H4 (cell line): Measurements from ENCODE around the gene CLN3. TPM values are rescaled to one million over a fixed set of nuclear protein-coding genes. Genes with fewer than 3 reads are reported as not detected.
"Not testable (repeated sequence)": the region's sequence is repeated elsewhere in the genome, so short reads cannot be mapped to it uniquely, and the experiment has no call there.

Experiments used
- DNase-seq: peaks from one replicate; pipeline ENCODE4 v3.0.0-alpha.2; 2015; ENCODE audit warnings: low spot score
- total RNA-seq: library from RNA; depleted of rRNA; stranded (reverse); fragments of >200 nt; shearing (Covaris generic); gene quantifications from 2 replicates; pipeline ENCODE4 v1.2.3, GENCODE V29; 2014; rRNA removed

Gene CLN3
- total RNA-seq, 1 experiment from 2014 or later: 15.4 TPM

DNA sequence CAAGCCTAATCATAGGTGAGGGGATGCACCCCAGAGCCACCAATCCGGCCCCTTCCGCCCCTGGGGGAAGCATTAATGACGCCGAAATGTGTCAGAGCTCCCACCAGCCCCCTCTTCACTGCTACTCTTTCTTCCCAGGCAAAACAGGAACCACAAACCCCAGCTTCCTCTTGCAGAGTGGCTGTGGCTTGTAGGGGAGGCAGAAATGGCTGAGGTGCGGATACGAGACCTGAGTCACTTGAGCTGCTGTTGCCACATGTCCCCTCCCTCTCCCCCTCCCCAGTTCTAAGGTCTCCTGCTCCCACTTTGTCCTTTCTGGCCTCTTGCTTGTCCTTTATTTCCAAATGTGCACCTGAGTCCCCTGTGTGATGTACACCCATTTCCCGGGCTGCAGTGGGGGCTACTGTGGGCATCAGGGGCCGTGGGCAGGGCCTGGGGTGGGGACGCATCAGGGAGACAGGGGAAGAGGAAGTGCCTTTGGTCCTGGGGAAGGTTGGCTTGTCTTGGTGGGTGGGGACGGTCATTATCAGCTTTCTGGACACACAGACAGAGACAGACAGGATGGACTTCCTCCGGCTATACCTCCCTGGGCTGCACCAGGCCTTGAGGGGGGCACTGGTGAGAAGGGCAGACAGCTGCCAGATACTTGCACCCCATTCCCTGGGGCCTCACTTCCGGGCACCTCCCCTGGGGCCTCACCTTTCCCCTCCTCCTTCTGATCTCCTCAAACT, 2.4 kb upstream of the CLN3 start, which contains the start of gene APOBR:
Gene APOBR (plus strand): TSS at position 523 of the 731 bp plus-strand sequence. CDS start 39 bp downstream, at position 562.
- DNase-seq: no peak

DNA sequence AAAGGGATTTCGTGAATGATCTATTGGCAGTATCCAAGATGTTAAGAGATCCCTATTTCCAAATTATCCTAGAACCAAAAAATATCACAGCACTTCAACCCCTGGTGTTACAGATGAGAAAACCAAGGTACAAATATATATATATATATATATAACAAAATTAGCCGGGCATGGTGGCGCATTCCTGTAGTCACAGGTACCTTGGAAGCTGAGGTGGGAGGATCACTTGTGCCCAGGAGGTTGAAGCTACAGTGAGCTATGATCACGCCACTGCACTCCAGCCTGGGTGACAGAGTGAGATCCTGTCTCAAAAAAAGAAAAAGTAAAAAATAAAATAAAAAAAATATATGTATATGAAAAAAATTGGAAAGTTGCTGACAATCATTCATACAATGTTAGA, 637 bp upstream of the CLN3 start:
- no peak for DNase-seq

DNA sequence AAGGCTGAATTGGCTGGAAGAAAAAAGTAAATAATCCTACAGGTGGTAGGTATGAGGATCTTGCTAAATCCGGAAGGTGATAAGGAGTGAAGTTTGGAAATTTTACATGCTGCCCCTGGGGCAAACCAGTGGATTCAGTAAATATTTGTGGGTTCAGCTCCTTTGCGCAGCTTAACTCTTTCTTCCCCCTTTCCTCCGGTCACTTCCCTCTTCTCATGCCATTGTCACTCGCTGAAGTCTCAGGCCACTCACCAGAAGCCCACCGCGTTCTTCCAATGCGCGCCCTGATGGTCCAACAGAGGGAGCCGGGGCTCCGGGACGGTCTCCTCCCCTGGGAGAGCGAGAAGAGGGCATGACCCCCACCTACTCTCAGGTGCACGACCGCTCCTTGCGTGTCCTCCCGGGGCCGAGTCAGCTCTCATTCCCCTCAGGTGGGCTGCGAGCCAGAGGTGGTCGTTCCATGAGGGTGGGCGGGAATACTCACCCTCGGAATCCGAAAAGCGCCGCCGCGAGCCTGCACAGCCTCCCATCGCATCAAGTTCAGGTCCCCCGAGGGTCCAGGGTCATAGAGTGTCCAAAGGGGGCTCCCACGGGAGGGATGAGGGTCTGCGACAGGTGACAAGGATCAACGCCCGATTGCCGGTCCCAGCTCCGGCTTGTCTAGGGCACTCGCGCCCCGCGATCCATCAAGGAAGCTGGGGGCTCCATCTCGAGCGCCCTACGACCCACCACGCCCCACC, 474 bp downstream of the CLN3 start:
- DNase-seq: no peak

DNA sequence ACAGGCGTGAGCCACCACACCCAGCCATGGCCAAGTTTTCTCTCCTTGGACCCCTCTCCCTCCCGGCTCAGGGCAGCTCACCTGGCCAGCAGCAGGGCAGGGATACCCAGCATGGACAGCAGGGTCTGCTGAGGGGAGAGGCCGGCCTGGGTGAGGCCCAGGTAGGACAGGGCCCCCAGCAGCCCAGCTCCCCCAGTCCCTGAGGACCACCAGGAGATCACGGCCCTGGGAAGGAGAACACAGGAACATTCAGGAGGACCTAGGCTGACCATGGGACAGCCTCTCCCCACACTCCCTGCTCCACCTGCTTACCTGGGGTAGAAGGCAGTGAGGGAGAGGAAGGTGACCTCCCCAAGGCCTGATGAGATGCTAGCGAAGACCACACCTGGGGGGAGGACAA, 5.6 kb downstream of the CLN3 start:
- no peak for DNase-seq

DNA sequence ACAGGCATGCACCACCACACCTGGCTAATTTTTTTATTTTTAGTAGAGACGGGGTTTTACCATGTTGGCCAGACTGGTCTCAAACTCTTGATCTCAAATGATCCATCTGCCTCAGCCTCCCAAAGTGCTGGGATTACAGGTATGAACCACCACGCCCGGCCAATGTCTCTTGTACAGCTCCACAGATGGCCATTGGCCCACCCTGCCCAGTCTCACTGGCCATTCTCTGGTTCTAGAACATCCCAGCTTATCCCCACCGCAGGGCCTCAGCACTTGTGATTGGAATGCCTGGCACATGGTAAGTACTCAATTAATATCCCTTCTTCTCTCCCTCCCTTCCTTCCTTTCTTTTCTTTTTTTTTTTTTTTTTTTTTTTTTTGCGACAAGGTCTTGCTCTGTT, 8.5 kb downstream of the CLN3 start:
- not testable (repeated sequence) for DNase-seq

DNA sequence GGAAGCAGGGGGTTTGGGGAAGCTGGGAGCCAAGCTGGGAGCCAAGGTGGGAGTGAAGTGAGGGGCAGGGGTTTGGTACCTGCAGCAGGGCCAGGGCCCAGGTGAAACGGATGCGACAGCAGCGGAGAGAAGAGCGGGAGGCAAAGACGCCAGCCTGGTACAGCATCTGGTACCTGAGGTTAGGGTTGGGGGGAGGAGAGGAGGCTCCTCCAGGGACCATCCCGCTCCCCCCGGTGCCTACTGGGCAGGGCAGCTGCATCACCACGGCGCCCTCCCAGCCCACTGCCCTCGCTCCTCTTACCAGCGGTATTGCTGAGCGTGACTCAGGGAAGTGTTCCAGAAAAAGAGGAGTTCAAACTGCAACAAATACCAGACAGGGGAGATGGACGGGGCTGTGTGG, 9.8 kb downstream of the CLN3 start:
- no peak for DNase-seq

DNA sequence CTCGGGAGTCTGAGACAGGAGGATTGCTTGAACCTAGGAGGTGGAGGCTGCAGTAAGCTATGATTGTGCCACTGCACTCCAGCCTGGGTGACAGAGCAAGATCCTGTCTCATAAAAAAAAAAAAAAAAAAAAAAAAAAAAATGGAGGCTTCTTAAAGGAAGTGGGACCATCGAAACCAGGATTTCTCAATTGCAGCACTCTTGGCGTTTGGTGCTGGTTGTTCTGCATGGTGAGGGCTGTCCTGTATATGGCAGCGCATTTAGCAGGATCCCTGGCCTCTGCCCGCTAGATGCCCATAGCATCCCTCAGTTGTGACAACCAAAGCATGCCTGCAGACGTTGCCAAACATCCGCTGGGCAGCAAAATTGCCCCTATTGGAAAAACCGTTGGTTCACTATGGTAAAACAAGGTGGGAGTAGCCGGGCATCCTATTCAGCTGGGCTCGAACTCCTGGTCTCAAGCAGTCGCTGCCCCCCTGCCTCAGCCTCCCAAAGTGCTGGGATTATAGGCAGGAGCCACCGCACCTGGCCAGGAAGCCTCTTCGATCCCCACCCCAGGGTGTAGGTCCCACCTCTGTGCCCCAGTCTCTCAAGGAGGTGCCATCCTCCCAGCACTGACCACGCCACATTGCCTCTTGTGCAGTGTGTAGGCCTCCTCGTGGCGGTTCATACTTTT, 13.2 kb downstream of the CLN3 start:
- DNase-seq: no peak

DNA sequence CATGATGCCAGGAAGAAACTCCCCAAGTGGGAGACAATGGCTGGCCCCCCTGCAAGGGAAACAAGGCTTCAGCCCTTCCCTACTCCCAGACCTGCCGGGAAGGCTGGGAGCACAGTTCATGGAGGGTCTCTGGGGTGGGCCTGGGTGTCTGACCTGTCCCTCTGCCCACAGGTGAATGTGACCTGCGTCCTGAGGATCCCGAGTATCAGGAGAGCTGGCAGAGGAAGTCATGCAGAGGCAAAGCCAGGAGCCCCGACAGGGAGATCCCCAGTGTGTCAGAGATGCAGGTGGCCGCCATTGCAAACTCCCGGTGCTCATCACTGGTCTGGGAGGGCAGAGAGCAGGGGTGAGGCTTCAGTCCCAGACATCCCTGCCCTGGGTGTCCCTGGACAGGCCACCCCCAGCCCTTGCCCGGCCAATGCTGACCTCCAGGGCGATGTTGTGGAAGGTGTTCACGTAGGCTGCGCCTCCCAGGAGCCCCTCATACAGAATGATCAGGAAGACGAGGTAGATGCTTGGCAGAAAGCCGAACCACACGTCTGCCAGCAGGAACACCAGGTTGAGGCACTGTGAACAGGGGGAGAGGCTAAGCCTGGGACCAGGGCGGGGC, 14.5 kb downstream of the CLN3 start:
- no peak for DNase-seq

DNA sequence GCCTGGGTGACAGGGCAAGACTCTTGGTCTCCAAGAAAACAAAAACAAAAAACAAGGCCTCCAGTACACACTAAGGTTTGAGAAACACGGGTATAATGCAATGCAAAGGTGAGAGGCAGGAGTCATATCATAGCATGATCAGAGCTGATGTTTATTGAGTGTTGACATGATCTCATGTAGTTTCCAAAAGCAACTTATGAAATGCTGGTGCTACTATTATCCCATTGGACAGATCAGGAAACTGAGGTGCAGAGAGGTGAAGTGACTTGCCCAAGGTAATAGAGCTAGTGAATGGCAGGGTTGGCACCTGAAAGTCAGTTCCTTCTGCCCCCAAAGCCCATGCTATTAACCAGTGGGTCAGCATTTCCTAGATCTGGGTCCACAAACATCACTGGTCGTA, 16.7 kb downstream of the CLN3 start:
- no peak for DNase-seq

DNA sequence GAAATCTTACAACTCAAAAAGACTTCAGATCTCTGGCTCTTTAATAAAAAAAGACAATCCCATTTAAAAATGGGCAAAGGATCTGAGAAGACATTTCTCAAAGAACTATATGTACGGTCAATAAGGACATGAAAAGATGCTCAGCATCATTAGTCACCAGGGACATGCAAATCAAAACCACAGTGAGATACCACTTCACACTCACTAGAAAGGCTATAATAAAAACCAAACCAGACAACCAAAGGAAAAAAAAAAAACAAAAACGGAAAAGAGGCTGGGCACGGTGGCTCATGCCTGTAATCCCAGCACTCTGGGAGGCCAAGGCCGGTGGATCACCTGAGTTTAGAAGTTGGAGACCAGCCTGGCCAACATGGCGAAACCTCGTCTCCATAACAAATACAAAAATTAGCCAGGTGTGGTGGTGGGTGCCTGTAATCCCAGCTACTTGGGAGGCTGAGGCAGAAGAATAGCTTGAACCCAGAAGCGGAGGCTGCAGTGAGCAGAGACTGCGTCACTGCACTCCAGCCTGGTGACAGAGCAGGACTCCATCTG, 18.1 kb downstream of the CLN3 start:
- DNase-seq: no peak

DNA sequence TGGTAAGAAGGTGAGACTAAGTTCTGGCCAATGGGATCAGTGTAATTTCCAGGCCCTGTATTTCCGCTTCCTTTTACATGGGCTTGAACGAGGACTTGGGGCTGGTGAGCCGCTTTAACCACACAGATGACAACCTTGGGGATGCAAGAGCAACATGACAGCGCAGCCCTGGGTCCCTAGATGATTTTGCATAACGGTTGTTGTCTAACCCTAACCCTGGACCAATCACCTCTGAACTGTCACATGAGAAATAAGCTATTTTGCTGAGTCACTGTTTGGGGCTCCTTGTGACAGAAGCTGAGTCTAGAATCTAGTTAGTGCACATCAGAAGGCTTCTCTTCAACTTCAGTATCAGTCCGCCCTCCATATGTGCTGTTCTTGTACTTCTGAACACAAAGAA, 44.8 kb downstream of the CLN3 start:
- not testable (repeated sequence) for DNase-seq

DNA sequence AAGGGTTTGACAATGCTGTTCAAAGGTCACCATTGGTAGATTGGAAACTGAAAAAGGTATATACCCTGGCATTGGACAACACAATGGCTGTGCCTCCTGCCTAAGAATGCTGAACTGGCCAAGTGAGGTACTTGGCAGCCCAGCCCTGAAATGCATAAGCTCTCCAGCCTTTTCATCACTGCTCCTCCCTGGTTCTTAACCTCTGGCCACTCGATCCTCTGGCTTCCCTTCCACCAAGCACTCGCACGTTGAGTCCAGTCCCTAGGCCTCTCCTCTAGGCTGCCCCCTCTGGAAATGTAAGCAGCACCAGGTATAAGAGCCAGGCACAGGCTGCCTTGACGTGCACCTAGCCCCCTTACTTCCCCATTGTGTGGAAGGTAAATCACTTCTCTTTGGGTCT, 45.5 kb downstream of the CLN3 start:
- not testable (repeated sequence) for DNase-seq

DNA sequence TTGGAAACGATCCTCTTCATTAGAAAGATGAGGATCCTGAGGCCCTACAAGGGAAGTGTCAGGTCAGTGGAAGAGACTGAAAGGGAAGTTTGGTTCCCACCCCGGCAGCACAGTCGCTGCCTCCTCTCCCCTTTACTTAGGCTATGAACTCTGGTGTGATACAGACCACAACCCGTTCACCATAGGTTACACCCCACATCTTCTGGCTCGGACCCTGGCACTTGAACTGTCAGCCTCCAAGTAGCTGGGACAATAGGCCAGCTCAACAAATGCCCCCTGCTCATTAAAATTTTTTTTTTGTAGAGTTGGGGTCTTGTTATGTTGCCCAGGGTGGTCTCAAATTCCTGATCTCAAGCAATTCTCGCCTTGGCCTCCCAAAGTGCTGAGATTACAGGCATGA, 47.9 kb downstream of the CLN3 start:
- not testable (repeated sequence) for DNase-seq

DNA sequence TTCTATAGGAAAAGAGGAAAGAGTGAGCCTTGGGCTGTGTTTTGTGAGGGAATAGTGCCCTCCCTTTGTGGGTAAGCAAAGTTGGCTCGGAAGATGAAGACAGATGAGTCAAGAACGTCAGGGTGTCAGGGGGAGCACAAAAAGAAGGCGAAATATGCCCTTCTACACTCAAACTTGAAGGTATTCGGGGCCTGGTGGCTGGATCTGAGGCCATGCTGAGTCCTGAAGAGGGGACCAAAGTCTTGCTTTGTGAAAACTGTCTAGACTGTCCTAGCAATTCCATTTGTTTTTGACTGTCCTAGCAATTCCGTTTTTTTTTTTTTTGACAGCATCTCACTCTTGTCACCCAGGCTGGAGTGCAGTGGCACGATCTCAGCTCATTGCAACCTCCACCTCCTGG, 53.0 kb downstream of the CLN3 start:
- DNase-seq: not testable (repeated sequence)

DNA sequence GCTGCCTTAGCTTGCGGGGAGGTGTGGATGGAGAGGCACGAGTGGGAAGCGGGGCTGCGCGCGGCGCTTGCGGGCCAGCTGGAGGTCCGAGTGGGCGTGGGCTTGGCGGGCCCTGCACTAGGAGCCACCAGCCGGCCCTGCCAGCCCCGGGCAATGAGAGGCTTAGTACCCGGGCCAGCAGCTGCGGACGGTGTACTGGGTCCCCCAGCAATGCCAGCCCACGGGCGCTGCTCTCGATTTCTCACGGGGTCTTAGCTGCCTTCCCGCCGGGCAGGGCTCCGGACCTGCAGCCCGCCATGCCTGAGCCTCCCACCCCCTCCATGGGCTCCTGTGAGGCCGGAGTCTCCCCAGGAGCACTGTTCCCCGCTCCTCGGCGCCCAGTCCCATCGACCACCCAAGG, 56.5 kb downstream of the CLN3 start:
- DNase-seq: not testable (repeated sequence)

Other genes starting within 250 kb of the CLN3 start
- 0.08 TPM in 1 of 2 replicates, not detected in the other for gene SBK1, start 199.5 kb downstream of the CLN3 start, total RNA-seq
- gene NPIPB6, start 128.6 kb downstream of the CLN3 start, total RNA-seq: 0.31 TPM in 1 of 2 replicates, not detected in the other
- 47.6 and 97.2 TPM in 2 replicates for gene EIF3CL, start 88.2 kb downstream of the CLN3 start, total RNA-seq
- not detected in 2 replicates for gene NPIPB7, start 19.7 kb downstream of the CLN3 start, total RNA-seq
- gene APOBR, start 2.6 kb upstream of the CLN3 start, total RNA-seq: not detected in 2 replicates
- gene IL27, start 14.8 kb upstream of the CLN3 start, total RNA-seq: not detected in 2 replicates
- gene NUPR1, start 46.9 kb upstream of the CLN3 start, total RNA-seq: 52.0 and 53.5 TPM in 2 replicates
- 10.0 and 15.4 TPM in 2 replicates for gene SGF29, start 61.8 kb upstream of the CLN3 start, total RNA-seq
- gene SULT1A2, start 105.0 kb upstream of the CLN3 start, total RNA-seq: 2.0 and 2.8 TPM in 2 replicates
- 50.4 and 51.9 TPM in 2 replicates for gene SULT1A1, start 118.0 kb upstream of the CLN3 start, total RNA-seq
- gene NPIPB8, start 146.0 kb upstream of the CLN3 start, total RNA-seq: not detected in 2 replicates
- gene EIF3C, start 219.4 kb upstream of the CLN3 start, total RNA-seq: 71.4 and 82.5 TPM in 2 replicates